C4-2B (cell line): ENCODE results near the gene IAPP.
"Not testable (repeated sequence)": the region's sequence is repeated elsewhere in the genome, so short reads cannot be mapped to it uniquely, and the experiment has no call there.

Source experiments
- H3K27ac ChIP-seq: fragments of 450-650 bp; 2 replicates; pipeline ENCODE4 v1.5.1; 2017
- CTCF ChIP-seq: fragments of 450-650 bp; conservative IDR thresholded peaks from 2 replicates; pipeline ENCODE4 v1.5.1; 2017; ENCODE audit warnings: mild to moderate bottlenecking
- ZFX ChIP-seq: fragments of 450-650 bp; IDR thresholded peaks from 2 replicates; pipeline ENCODE4 v1.6.1; 2017

The IAPP gene

GRCh38 chr12:21384261-21384660, 11.6 kb downstream of the IAPP start:
- TF ChIP-seq CTCF (no peak), ZFX (no peak)
- no peak overlapping the region for H3K27ac ChIP-seq

DNA sequence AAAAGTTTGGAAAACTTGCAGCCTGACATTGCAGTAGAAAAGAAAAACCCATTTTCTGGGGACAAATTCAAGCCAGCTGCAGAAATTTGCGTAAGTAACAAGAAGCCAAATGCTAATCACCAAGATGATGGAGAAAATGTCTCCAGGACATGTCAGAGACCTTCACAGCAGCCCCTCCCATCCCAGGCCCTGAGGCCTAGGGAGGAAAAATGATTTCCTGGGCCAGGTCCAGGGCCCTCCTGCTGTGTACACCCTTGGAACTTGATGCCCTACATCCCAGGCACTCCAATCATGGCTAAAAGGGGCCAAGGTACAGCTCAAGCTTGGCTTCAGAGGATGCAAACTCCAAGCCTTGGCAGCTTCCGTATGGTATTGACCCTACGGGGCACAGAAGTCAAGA, 14.5 kb downstream of the IAPP start:
- no peak overlapping the region for H3K27ac ChIP-seq
- TF ChIP-seq ZFX (no peak), CTCF (no peak)

GRCh38 chr12:21392384-21392783, 19.7 kb downstream of the IAPP start:
- TF ChIP-seq CTCF, result no peak
- TF ChIP-seq ZFX, result no peak
- no peak overlapping the region for H3K27ac ChIP-seq

- not testable (repeated sequence) for H3K27ac ChIP-seq
These were observed 22.3 kb downstream of the IAPP start for GRCh38 chr12:21394828-21395626.

DNA sequence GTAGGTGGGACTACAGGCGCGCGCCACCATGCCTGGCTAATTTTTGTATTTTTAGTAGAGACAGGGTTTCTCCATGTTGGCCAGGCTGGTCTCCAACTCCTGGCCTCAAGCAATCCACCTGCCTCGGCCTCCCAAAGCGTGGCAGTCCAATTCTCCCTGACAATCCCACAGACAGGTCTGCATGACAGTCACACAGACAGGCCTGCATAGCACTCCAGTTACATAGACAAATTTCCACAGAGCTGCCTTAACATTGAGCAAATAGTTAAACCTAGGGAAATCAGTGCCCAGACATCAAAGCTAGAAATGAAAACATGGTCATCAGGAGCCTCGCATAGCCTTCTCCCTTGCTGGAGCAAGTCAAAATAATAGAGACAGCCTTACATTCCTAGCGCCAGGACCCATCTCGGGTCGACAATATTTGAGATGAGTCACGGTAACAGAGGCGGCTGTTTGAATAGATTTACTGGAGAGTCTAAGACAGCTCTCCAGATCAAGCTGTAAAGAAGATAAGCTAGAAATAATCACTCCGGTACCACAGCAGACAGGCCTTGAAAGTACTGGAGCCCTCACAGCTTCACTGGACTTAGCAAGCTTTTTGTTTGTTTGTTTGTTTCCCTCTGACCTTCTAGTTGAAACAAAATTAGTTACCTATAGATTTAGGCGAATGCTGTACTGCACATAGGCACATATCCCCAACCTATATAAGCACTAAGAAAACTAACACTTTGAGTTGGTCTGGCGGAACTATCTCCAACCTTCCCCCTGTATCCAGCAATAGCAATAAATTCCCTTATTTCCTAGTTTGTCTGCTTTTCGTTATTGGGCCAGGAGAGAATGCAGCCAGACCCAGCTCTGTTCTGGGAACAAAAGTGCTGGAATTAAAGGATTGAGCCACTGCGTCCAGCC, 40.9 kb downstream of the IAPP start:
- no peak overlapping the region for H3K27ac ChIP-seq
- TF ChIP-seq CTCF, result no peak
- TF ChIP-seq ZFX, result no peak

DNA sequence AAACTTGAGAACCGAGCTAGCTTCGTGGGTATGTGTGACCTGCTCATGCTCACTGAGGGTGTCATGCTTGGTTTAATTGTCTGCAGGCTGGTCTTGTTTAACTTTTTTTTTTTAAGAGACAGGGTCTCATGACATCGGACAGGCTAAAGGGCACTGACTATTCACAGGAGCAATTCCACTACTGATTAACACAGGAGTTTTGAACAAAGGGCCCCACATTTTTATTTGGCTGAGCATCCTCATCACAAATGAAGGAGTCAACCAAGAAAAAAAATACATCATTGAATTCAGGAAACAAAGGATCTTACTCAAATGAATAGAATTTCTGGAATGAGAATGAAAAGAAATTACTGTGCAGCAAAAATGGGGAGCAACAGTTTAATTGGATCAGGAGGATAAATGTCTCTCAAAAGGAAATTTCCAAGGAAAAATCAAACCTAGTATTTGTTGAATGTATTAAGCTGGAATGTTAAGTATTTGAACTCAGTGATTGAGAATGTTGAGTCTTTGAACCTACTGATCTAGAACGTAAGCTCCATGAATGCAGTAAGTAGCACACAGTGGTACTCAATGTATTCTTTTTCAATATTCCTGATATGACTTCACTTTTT, 43.9 kb downstream of the IAPP start:
- TF ChIP-seq ZFX (no peak), CTCF (no peak)
- no peak overlapping the region for H3K27ac ChIP-seq

GRCh38 chr12:21418398-21418797, 45.7 kb downstream of the IAPP start:
- not testable (repeated sequence) for H3K27ac ChIP-seq

- not testable (repeated sequence) for H3K27ac ChIP-seq
These were observed 46.5 kb downstream of the IAPP start for GRCh38 chr12:21419009-21419699.
